ENCODE results near the gene ZNF630.
"Not testable (repeated sequence)": the region's sequence is repeated elsewhere in the genome, so short reads cannot be mapped to it uniquely, and the experiment has no call there.

- not testable (repeated sequence) for TF ChIP-seq CTCF (IDR thresholded peaks at IDR 0.05; ENCODE audit: insufficient read depth, low read length); REST (IDR thresholded peaks at IDR 0.05; ENCODE audit: insufficient replicate concordance, low read depth); POLR2AphosphoS5 (IDR thresholded peaks at IDR 0.05; ENCODE audit: low read depth); SPI1 (IDR thresholded peaks at IDR 0.05; ENCODE audit: borderline replicate concordance, low read depth)
Observed at GRCh38 chrX:48016583-48017310, 54.7 kb downstream of the ZNF630 start.

All from HL-60 (cell line).